DND-41 (cell line): ENCODE results near the gene PXMP2.

Experiments used
- CTCF ChIP-seq: IDR thresholded peaks from 2 replicates; pipeline ENCODE4 v1.5.1; 2012; ENCODE audit warnings: borderline replicate concordance, low read length, moderate library complexity, mild to moderate bottlenecking; ENCODE audit not compliant: poor library complexity, severe bottlenecking; ENCODE audit errors: extremely low read depth
- EZH2 ChIP-seq: IDR thresholded peaks from 3 replicates; pipeline ENCODE4 v1.6.1; 2012; ENCODE audit warnings: borderline replicate concordance, low read depth, mild to moderate bottlenecking, moderate library complexity, low read length, inconsistent platforms; ENCODE audit not compliant: severe bottlenecking

GRCh38 chr12:132734206-132734605 lies 46.8 kb downstream of the PXMP2 start:
- TF ChIP-seq CTCF (no peak), EZH2 (no peak)
